Esophagus (tissue), 2 donors: ENCODE measurements around the gene ABO. TPM values are rescaled to one million over a fixed set of nuclear protein-coding genes. Genes with fewer than 3 reads are reported as not detected.
"Not testable (repeated sequence)": the region's sequence is repeated elsewhere in the genome, so short reads cannot be mapped to it uniquely, and the experiment has no call there.

Experiments used
- H3K27ac ChIP-seq, 2 donors: one replicate each; pipeline ENCODE4 v1.5.1; 2013; ENCODE audit warnings: low read depth in 2 of 2, mild to moderate bottlenecking in 2 of 2, inconsistent platforms in 1 of 2, low read length in 1 of 2, moderate library complexity in 1 of 2
- H3K27me3 ChIP-seq, 2 donors: one replicate each; pipeline ENCODE4 v1.6.1; 2013; ENCODE audit warnings: low read length in 2 of 2, control low read depth in 1 of 2, mild to moderate bottlenecking in 1 of 2; ENCODE audit not compliant: insufficient read depth in 2 of 2, control insufficient read depth in 1 of 2
- H3K36me3 ChIP-seq, 2 donors: one replicate each; pipeline ENCODE4 v1.6.1; 2013; ENCODE audit warnings: low read length in 1 of 2; ENCODE audit not compliant: control insufficient read depth in 2 of 2, insufficient read depth in 2 of 2
- H3K4me1 ChIP-seq, 2 donors: one replicate each; pipeline ENCODE4 v1.6.1; 2013; ENCODE audit warnings: low read length in 1 of 2; ENCODE audit not compliant: control insufficient read depth in 2 of 2, insufficient read depth in 2 of 2
- H3K4me3 ChIP-seq, 2 donors: one replicate each; pipeline ENCODE4 v1.5.1; 2013; ENCODE audit warnings: low read length in 2 of 2, mild to moderate bottlenecking in 2 of 2, low read depth in 1 of 2, moderate library complexity in 1 of 2
- H3K9me3 ChIP-seq, 2 donors: one replicate each; pipeline ENCODE4 v1.6.1; 2013; ENCODE audit warnings: mild to moderate bottlenecking in 2 of 2, low read depth in 1 of 2, low read length in 1 of 2, moderate library complexity in 1 of 2; ENCODE audit not compliant: control insufficient read depth in 2 of 2, insufficient read depth in 1 of 2
- WGBS, 2 donors: extraction: QIAGEN DNeasy Blood & Tissue Kit; methylation state at CpG; one replicate each; pipeline ENCODE4 v1.1.7; 2013; 5-methylcytosine and 5-hydroxymethylcytosine counted together
- polyA plus RNA-seq, 2 donors: library from polyadenylated mRNA; stranded (reverse); fragments of 200-250 nt; gene quantifications; one replicate each; pipeline ENCODE4 v1.2.3, GENCODE V29; 2013
- donor health status: healthy with polysubstance abuse.
- donor health status: Bipolar disorder and iron deficiency.

Gene ABO
- polyA plus RNA-seq, 2 donors, result 7.7 to 15.6 TPM

GRCh38 chr9:133294257-133294656, 19.3 kb upstream of the ABO start:
- Histone ChIP-seq H3K27me3 (peaks cover 0 to 2% of the 10 kb centered on the region in 2 donors), H3K36me3 (no peaks in the 10 kb centered on the region), H3K4me1 (no peaks in the 10 kb centered on the region), H3K4me3 (no peak overlapping the region), H3K27ac (no peak overlapping the region), H3K9me3 (peaks cover 0 to 3% of the 10 kb centered on the region in 2 donors)
- 67 to 77% methylated on average over 1 of the region's 1 CpG for WGBS, 2 donors

DNA sequence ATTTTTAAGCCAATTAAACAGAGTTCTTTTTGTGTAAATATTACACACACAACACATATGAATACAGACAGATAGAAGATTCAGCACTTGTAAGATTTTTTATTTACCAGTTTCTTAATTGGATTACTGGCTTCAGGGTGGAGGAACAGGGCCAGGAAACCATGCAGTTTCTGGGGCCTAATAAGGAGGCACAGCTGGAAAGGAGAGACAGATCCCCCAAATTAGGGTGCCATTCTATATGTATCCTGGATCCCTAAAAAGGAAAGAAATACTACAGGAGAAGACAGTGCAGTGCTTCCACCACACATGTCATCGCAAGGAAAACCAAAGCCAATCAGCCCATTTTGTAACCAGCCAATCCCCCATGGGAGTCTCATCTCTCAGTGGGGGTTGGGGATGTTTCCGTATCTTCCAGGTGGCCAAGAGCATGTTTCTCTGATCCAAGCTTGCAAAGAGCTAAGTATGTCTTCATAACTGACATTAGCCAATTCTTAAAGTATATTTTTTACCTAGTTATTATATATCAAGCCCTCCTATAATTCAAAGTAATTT, 15.8 kb upstream of the ABO start:
- Histone ChIP-seq H3K27ac (no peak overlapping the region), H3K9me3 (peaks cover 0 to 3% of the 10 kb centered on the region in 2 donors), H3K4me3 (no peak overlapping the region), H3K27me3 (peaks cover 0 to 2% of the 10 kb centered on the region in 2 donors), H3K36me3 (no peaks in the 10 kb centered on the region), H3K4me1 (no peaks in the 10 kb centered on the region)
- 90 to 91% methylated on average over 2 of the region's 2 CpGs for WGBS, 2 donors

GRCh38 chr9:133286523-133286922, 11.5 kb upstream of the ABO start:
- no peak overlapping the region for H3K4me3 ChIP-seq
- peaks cover 0 to 3% of the 10 kb centered on the region in 2 donors for H3K9me3 ChIP-seq
- 17 to 22% methylated on average over 2 of the region's 2 CpGs for WGBS, 2 donors
- no peaks in the 10 kb centered on the region for H3K36me3 ChIP-seq
- H3K4me1 ChIP-seq, result no peaks in the 10 kb centered on the region
- peaks cover 0 to 2% of the 10 kb centered on the region in 2 donors for H3K27me3 ChIP-seq
- no peak overlapping the region for H3K27ac ChIP-seq

- 64 to 67% methylated on average over 6 of the region's 6 CpGs for WGBS, 2 donors
- H3K27me3 ChIP-seq, result no peaks in the 10 kb centered on the region
Measured at GRCh38 chr9:133285252-133285775, 10.3 kb upstream of the ABO start.

GRCh38 chr9:133284362-133284761, 9.4 kb upstream of the ABO start:
- 93 to 95% methylated on average over 8 of the region's 8 CpGs for WGBS, 2 donors

More at GRCh38 chr9:133285252-133285775, 10.3 kb upstream of the ABO start:
- Histone ChIP-seq H3K4me1 (no peaks in the 10 kb centered on the region), H3K27ac (no peak overlapping the region), H3K36me3 (no peaks in the 10 kb centered on the region), H3K9me3 (no peaks in the 10 kb centered on the region), H3K4me3 (no peak overlapping the region)

DNA sequence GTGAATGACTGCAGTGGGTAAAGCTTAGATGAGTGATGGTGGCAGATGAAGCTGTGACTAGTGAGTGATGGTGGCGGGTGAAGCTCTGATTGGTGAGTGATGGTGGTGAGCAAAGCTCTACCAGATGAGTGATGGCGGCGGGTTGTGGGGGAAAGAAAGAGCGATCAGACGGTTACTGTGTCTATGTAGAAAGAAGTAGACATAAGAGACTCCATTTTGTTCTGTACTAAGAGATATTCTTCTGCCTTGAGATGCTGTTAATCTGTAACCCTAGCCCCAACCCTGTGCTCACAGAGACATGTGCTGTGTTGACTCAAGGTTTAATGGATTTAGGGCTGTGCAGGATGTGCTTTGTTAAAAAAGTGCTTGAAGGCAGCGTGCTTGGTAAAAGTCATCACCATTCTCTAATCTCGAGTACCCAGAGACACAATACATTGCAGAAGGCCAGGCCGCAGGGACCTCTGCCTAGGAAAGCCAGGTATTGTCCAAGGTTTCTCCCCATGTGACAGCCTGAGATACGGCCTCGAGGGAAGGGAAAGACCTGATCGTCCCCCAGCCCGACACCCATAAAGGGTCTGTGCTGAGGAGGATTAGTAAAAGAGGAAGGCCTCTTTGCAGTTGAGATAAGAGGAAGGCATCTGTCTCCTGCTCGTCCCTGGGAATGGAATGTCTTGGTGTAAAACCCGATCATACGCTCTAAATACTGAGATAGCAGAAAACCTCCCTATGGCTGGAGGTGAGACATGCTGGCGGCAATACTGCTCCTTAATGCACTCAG, 8.4 kb upstream of the ABO start:
- H3K4me3 ChIP-seq, H3K4me1 ChIP-seq, H3K36me3 ChIP-seq, H3K9me3 ChIP-seq, H3K27ac ChIP-seq, H3K27me3 ChIP-seq: not testable (repeated sequence)
- 70 to 76% methylated on average over 16 of the region's 16 CpGs for WGBS, 2 donors

More at GRCh38 chr9:133284362-133284761, 9.4 kb upstream of the ABO start:
- no peaks in the 10 kb centered on the region for H3K36me3 ChIP-seq
- H3K27me3 ChIP-seq, result no peaks in the 10 kb centered on the region
- H3K27ac ChIP-seq, result no peak overlapping the region
- no peaks in the 10 kb centered on the region for H3K4me1 ChIP-seq
- no peak overlapping the region for H3K4me3 ChIP-seq
- H3K9me3 ChIP-seq, result no peaks in the 10 kb centered on the region

GRCh38 chr9:133282464-133283238, 7.7 kb upstream of the ABO start:
- Histone ChIP-seq H3K27ac (no peak overlapping the region), H3K4me1 (no peaks in the 10 kb centered on the region), H3K36me3 (no peaks in the 10 kb centered on the region), H3K9me3 (peaks cover 0 to 3% of the 10 kb centered on the region in 2 donors), H3K27me3 (no peaks in the 10 kb centered on the region), H3K4me3 (no peak overlapping the region)
- 53 to 54% methylated on average over 7 of the region's 7 CpGs for WGBS, 2 donors

DNA sequence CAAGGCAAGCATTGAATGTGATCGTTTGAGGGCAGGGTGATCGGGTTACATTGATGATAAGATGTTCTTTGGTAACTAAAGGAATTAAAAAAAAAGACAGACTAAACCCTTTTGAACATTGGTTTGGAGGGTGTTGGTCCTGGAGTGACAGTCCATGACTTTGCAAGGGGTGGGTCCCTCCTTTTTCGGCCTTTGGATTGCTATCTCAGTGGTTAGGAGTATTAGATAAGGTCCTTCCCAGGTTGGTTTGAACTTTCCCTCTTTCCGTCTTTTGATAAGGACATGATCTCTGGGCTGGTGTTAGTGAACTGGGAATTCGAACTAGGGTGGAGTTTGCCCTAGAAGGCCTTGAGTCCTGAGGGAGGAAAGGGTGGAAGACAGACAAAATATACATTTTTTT, 5.4 kb upstream of the ABO start:
- no peak overlapping the region for H3K4me3 ChIP-seq
- H3K36me3 ChIP-seq, result no peaks in the 10 kb centered on the region
- peaks cover 0 to 3% of the 10 kb centered on the region in 2 donors for H3K9me3 ChIP-seq
- peaks cover 0 to 2% of the 10 kb centered on the region in 2 donors for H3K4me1 ChIP-seq
- whole genome bisulfite sequencing, 2 donors, result 61 to 79% methylated on average over 5 of the region's 5 CpGs
- no peaks in the 10 kb centered on the region for H3K27me3 ChIP-seq
- H3K27ac ChIP-seq, result no peak overlapping the region
